Ascending aorta (tissue), 2 donors: ENCODE data around the gene PACS2. TPM values are rescaled to one million over a fixed set of nuclear protein-coding genes. Genes with fewer than 3 reads are reported as not detected.

Source experiments
- DNase-seq, 2 donors: peaks; one replicate each; pipeline ENCODE4 v3.0.0-alpha.2; 2019; ENCODE audit warnings: low spot score in 2 of 2
- H3K27ac ChIP-seq, 2 donors: fragments of 200-600 bp; sonication (generic); one replicate each; pipeline ENCODE4 v1.5.1; 2016 to 2017; ENCODE audit warnings: mild to moderate bottlenecking in 1 of 2
- H3K27me3 ChIP-seq: fragments of 200-600 bp; sonication (generic); one replicate; pipeline ENCODE4 v1.5.1; 2017
- H3K36me3 ChIP-seq, 2 donors: fragments of 200-600 bp; sonication (generic); one replicate each; pipeline ENCODE4 v1.5.1; 2016
- H3K4me1 ChIP-seq, 2 donors: fragments of 200-600 bp; sonication (generic); one replicate each; pipeline ENCODE4 v1.5.1; 2016 to 2017; ENCODE audit warnings: mild to moderate bottlenecking in 1 of 2
- H3K4me3 ChIP-seq, 2 donors: fragments of 200-600 bp; sonication (generic); one replicate each; pipeline ENCODE4 v1.5.1; 2016 to 2017; ENCODE audit warnings: mild to moderate bottlenecking in 1 of 2
- H3K9me3 ChIP-seq, 2 donors: fragments of 200-600 bp; sonication (generic); one replicate each; pipeline ENCODE4 v1.5.1; 2016
- CTCF ChIP-seq, 3 experiments: fragments of 200-600 bp in 2 of 3; fragments of 450-650 bp in 1 of 3; sonication (generic) in 2 of 3; IDR thresholded peaks; one replicate each; pipeline ENCODE4 v1.5.1; 2016 to 2019; ENCODE audit warnings: antibody characterized with exemption in 3 of 3, mild to moderate bottlenecking in 1 of 3, moderate library complexity in 1 of 3
- intact Hi-C: fragments of 100-400 bp; cut with DNase I; formaldehyde crosslinking; loops from one replicate; pipeline ENCODE4 v1.15.1; 2023
- total RNA-seq: library from RNA; depleted of rRNA; stranded (reverse); fragments of >200 nt; gene quantifications from one replicate; pipeline ENCODE4 v1.1.0, GENCODE V29; 2016

The PACS2 gene
- total RNA-seq, 1 donor from 2014 or later, result 153 TPM

GRCh38 chr14:105408592-105408991, 94.0 kb downstream of the PACS2 start:
- Histone ChIP-seq H3K9me3 (peaks cover 0 to 15% of the 10 kb centered on the region in 2 donors), H3K27ac (no peak overlapping the region), H3K4me1 (no peaks in the 10 kb centered on the region), H3K36me3 (no peaks in the 10 kb centered on the region), H3K27me3 (no peaks in the 10 kb centered on the region), H3K4me3 (no peak overlapping the region)
- intact Hi-C loops, result no loop called here
- DNase-seq, result no peak
- TF ChIP-seq CTCF (IDR thresholded peaks at IDR 0.05), result no peak

GRCh38 chr14:105409364-105409763, 94.8 kb downstream of the PACS2 start:
- Histone ChIP-seq H3K27ac (no peak overlapping the region), H3K9me3 (peaks cover 0 to 7% of the 10 kb centered on the region in 2 donors), H3K27me3 (no peaks in the 10 kb centered on the region), H3K4me3 (no peak overlapping the region), H3K4me1 (peaks cover 0 to 1% of the 10 kb centered on the region in 2 donors), H3K36me3 (no peaks in the 10 kb centered on the region)
- no peak for DNase-seq
- intact Hi-C loops, result no loop called here
- no peak for TF ChIP-seq CTCF (IDR thresholded peaks at IDR 0.05)

- Histone ChIP-seq H3K4me1 (peaks cover 0 to 10% of the 10 kb centered on the region in 2 donors), H3K9me3 (no peaks in the 10 kb centered on the region), H3K27ac (no peak overlapping the region), H3K36me3 (no peaks in the 10 kb centered on the region), H3K4me3 (no peak overlapping the region), H3K27me3 (no peaks in the 10 kb centered on the region)
- no peak for TF ChIP-seq CTCF (IDR thresholded peaks at IDR 0.05)
- intact Hi-C loops, result loop anchor here (10.0 kb wide), 1 partner anchor 166 kb away; the partner anchor contains the start of gene BTBD6
- no peak for DNase-seq
Measured at GRCh38 chr14:105410642-105411016, 96.1 kb downstream of the PACS2 start.

- intact Hi-C loops, result loop anchor here (10.0 kb wide), 1 partner anchor 166 kb away; the partner anchor contains the start of gene BTBD6
- DNase-seq, result no peak
Measured at GRCh38 chr14:105411017-105411941, 96.7 kb downstream of the PACS2 start.

More at GRCh38 chr14:105411017-105411941, 96.7 kb downstream of the PACS2 start:
- Histone ChIP-seq H3K27me3 (no peaks in the 10 kb centered on the region), H3K9me3 (no peaks in the 10 kb centered on the region), H3K27ac (no peak overlapping the region), H3K36me3 (no peaks in the 10 kb centered on the region), H3K4me3 (peak overlapping the region; percentile 20 to 54), H3K4me1 (peaks cover 0 to 10% of the 10 kb centered on the region in 2 donors)
- TF ChIP-seq CTCF (IDR thresholded peaks at IDR 0.05), result no peak
